ENCODE measurements around the gene CABP5. TPM values are rescaled to one million over a fixed set of nuclear protein-coding genes. Genes with fewer than 3 reads are reported as not detected.

The CABP5 gene
- total RNA-seq, 2 donors from 2014 or later, result not detected

DNA sequence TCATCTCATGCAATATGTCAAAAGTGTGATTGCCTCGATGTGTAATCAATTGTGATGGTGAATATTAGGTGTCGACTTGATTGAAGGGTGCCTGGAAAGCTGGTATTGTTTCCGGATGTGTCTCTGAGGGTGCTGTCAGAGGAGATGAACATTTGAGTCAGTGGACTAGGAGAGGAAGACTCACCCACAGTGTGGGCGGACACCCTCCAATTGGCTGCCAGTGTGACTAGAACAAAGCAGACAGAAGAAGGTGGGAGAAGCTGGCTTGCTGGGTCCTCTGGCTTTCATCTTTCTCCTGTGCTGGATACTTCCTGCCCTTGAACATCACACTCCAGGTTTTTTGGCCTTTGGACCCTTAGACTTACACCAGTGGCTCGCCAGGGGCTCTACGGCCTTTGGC is 15.5 kb upstream of the CABP5 start:
- DNase-seq (ENCODE audit: low spot score), result no peak
- ATAC-seq, result no peak
- no peaks in the 10 kb centered on the region for H3K4me1 Mint-ChIP-seq (ENCODE audit: low read depth in 2 of 2)

DNA sequence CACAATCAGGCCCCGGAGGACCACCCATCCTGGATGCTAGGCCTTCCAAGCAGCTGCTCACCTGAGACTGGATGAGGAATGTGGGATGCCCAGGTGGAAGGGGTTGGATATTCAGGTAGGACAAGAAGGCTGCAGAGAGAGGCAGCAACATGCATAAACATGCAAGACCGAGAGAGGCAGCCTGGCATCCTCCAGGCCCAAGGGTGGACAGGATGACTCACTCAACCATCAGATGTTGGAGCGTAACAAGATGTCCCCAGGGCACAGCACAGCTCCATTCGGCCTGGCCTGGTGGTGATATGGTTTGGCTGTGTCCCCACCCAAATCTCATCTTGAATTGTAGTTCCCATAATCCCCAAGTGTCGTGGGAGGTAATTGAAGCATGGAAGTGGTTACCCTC is 10.0 kb upstream of the CABP5 start:
- no peaks in the 10 kb centered on the region for H3K9me3 Mint-ChIP-seq
- H3K4me1 Mint-ChIP-seq (ENCODE audit: low read depth in 2 of 2), result no peaks in the 10 kb centered on the region
- peaks cover 0 to 10% of the 10 kb centered on the region in 2 donors for H3K27me3 Mint-ChIP-seq
- no peak overlapping the region for H3K27ac Mint-ChIP-seq
- no peak overlapping the region for H3K4me3 Mint-ChIP-seq
- ATAC-seq, result no peak
- no peak for DNase-seq (ENCODE audit: low spot score)
- no peaks in the 10 kb centered on the region for H3K36me3 Mint-ChIP-seq

More for the DNA sequence above, 15.5 kb upstream of the CABP5 start:
- Mint-ChIP-seq H3K36me3 (no peaks in the 10 kb centered on the region), H3K27ac (no peak overlapping the region), H3K27me3 (peaks cover 0 to 16% of the 10 kb centered on the region in 2 donors), H3K4me3 (no peak overlapping the region), H3K9me3 (no peaks in the 10 kb centered on the region)

DNA sequence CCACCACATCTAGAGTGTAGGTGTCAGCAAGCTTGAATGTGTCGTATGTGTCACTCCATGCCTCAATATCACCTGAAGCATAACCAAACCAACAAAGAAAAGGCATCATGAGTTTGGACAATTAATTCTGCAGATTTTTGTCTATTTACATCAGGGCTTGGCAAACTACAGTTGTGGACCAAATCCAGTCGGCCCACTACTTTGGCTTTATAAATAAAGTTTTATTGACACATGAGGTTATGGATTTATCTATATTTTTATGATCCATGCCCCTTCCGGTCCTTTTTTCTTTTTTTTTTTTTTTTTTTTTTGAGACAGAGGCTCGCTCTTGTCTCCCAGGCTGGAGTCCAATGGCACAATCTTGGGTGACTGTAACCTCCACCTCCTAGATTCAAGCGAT is 9.2 kb upstream of the CABP5 start:
- Mint-ChIP-seq H3K4me3 (no peak overlapping the region), H3K27ac (no peak overlapping the region), H3K9me3 (no peaks in the 10 kb centered on the region), H3K27me3 (peaks cover 0 to 12% of the 10 kb centered on the region in 2 donors), H3K4me1 (ENCODE audit: low read depth in 2 of 2) (no peaks in the 10 kb centered on the region), H3K36me3 (no peaks in the 10 kb centered on the region)
- no peak for DNase-seq (ENCODE audit: low spot score)
- ATAC-seq, result no peak

DNA sequence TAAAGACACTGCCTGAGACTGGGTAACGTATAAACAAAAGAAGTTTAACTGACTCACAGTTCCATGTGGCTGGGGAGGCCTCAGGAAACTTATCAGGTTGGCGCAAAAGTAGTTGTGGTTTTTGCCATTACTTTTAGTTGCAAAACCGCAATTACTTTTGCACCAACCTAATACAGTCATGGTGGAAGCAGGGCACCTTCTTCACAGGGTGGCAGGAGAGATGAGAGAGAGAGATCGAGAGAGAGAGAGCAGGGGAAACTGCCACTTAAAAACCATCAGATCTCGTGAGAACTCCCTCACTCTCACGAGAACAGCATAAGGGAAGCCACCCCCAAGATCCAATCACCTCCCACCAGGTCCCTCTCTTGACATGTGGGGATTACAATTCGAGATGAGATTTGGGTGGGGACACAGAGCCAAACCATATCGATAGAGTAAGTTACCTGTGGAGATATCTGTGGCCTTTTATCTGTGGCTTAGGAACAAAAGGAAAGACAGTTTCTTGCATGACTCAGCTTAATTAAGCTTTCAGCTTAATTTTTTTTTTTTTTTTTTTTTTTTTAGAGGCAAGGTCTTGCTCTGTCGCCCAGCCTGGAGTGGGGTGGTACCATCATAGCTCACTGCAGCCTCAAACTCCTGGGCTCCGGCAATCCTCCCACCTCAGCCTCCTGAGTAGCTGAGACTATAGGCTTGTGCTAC is 7.6 kb upstream of the CABP5 start:
- Mint-ChIP-seq H3K27ac (no peak overlapping the region), H3K9me3 (no peaks in the 10 kb centered on the region), H3K36me3 (no peaks in the 10 kb centered on the region), H3K27me3 (peaks cover 0 to 17% of the 10 kb centered on the region in 2 donors), H3K4me1 (ENCODE audit: low read depth in 2 of 2) (no peaks in the 10 kb centered on the region), H3K4me3 (no peak overlapping the region)
- no peak for ATAC-seq
- DNase-seq (ENCODE audit: low spot score), result no peak

DNA sequence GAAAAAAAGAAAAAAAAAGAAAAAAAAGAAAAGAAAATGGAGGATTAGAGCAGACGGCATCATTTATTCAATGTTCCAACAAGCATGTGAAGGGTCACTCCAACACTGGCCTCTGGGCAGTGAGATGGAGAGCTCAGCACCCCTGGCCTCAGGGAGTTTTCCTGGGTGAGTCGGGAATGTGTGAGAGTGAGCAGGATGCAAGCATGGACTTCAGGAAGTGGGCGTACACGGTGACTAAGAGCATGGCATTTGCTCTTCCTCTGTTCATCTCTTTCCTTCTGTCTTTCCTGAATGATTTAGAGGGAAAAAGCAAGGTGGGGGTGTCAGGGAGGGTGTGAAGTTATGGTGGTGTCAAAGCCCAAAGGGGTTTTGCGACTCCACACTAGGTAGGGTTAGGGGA is 682 bp upstream of the CABP5 start:
- H3K27ac Mint-ChIP-seq, result no peak overlapping the region
- peaks cover 28 to 33% of the 10 kb centered on the region in 2 donors for H3K27me3 Mint-ChIP-seq
- H3K4me3 Mint-ChIP-seq, result no peak overlapping the region
- DNase-seq (ENCODE audit: low spot score), result no peak
- H3K36me3 Mint-ChIP-seq, result no peaks in the 10 kb centered on the region
- peaks cover 5% of the 10 kb centered on the region for H3K9me3 Mint-ChIP-seq
- ATAC-seq, result no peak
- H3K4me1 Mint-ChIP-seq (ENCODE audit: low read depth in 2 of 2), result no peaks in the 10 kb centered on the region

DNA sequence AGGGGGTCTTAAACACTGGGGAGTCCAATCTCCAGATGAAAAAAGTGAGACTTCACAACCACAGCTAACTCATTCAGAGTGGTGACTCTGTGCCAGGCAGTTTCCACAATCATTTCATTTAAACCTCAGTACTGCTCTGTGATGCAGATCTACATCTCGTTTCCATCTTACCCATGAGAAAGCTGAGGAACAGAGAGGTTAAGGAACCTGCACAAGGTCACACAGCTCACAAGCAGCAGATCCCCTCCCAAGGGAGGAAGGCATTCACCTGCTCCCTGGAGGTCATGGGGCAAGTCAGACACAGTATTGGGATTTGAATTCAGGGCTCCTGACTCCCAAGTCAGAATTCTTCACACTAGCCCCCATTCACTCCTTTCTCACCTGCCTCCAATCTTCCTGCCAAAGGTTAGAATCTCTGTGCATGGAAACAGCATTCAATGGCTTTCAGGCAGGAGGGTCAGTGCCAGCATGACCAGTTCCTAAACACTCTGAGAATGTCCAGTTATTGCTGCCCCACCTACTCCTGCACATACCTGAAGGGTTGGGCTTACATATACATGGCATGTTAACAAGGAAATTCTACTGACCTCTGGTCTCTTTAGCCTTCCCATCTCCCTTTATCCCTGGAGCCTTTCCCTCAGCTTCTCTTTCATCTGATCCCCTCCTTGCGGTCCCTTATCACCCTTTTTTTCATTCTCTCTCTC is 1.9 kb downstream of the CABP5 start:
- Mint-ChIP-seq H3K27me3 (peaks cover 30 to 35% of the 10 kb centered on the region in 2 donors), H3K27ac (no peak overlapping the region), H3K9me3 (peaks cover 5% of the 10 kb centered on the region), H3K36me3 (no peaks in the 10 kb centered on the region), H3K4me3 (no peak overlapping the region), H3K4me1 (ENCODE audit: low read depth in 2 of 2) (no peaks in the 10 kb centered on the region)
- DNase-seq (ENCODE audit: low spot score) (no peak), ATAC-seq (no peak)

DNA sequence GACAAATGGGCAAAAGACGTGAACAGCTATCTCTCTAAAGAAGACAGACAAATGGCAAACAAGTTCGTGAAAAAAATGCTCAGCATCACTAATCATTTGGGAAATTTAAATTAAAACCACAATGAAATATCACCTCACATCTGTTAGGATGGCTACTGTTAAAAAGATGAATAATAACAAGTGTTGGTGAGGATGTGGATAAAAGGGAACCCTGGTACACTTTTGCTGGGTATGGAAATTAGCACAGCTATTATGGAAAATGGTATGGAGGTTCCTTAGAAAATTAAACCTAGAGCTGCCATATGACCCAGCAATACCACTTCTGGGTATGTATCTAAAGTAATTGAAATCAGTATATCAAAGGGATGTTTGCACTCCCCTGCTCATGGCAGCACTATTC is 7.1 kb downstream of the CABP5 start:
- H3K4me1 Mint-ChIP-seq (ENCODE audit: low read depth in 2 of 2), result no peaks in the 10 kb centered on the region
- no peak overlapping the region for H3K27ac Mint-ChIP-seq
- no peak for ATAC-seq
- DNase-seq (ENCODE audit: low spot score), result no peak
- peaks cover 14% of the 10 kb centered on the region for H3K36me3 Mint-ChIP-seq
- H3K27me3 Mint-ChIP-seq, result peaks cover 37 to 51% of the 10 kb centered on the region in 2 donors
- no peak overlapping the region for H3K4me3 Mint-ChIP-seq
- H3K9me3 Mint-ChIP-seq, result peaks cover 4% of the 10 kb centered on the region

DNA sequence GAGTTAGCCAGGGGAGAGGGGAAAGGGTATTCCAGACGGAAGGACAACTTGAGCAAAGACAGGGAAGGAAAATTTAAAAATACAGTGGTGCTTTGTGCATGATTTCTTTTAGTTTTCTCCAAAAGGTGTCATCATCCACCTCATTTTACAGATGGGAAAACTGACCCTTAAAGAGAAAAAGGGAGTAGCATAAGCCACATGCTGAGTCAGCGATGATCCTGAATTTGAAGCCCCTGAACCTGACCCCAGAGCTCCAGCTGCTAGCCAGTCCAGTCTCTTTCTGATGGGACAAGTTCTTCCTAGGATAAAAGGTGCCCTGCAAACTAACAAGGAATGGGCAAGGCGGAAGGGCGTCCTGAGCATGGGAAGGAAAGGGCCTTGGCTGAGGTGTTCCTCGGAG is 10.3 kb downstream of the CABP5 start:
- H3K27me3 Mint-ChIP-seq, result peaks cover 21 to 38% of the 10 kb centered on the region in 2 donors
- no peaks in the 10 kb centered on the region for H3K4me1 Mint-ChIP-seq (ENCODE audit: low read depth in 2 of 2)
- H3K9me3 Mint-ChIP-seq, result peaks cover 4% of the 10 kb centered on the region
- H3K36me3 Mint-ChIP-seq, result peaks cover 14% of the 10 kb centered on the region
- H3K27ac Mint-ChIP-seq, result no peak overlapping the region
- ATAC-seq (no peak), DNase-seq (ENCODE audit: low spot score) (no peak)
- H3K4me3 Mint-ChIP-seq, result no peak overlapping the region

DNA sequence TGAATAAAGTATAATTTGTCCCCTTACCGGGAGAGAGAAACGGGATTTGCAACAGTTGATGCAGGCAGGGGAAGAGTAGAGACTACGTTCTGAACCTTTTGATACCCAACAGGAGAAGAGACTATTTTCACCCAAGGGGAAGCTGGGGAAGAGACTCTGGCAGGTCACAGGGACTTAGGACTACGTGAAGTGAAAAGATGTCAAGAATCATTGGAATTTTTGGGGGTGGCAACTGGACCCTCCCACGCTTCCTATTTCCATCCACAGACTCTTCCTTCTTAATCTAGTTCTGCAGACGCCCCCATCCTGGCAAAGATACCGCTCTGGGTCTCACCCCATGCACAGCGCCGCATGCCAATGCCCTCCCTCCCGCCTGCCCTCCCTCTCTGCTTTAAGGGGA is 13.8 kb downstream of the CABP5 start:
- no peak for DNase-seq (ENCODE audit: low spot score)
- no peaks in the 10 kb centered on the region for H3K36me3 Mint-ChIP-seq
- H3K27me3 Mint-ChIP-seq, result peaks cover 32 to 43% of the 10 kb centered on the region in 2 donors
- no peaks in the 10 kb centered on the region for H3K4me1 Mint-ChIP-seq (ENCODE audit: low read depth in 2 of 2)
- no peak for ATAC-seq
- no peak overlapping the region for H3K27ac Mint-ChIP-seq
- H3K9me3 Mint-ChIP-seq, result no peaks in the 10 kb centered on the region
- H3K4me3 Mint-ChIP-seq, result no peak overlapping the region

DNA sequence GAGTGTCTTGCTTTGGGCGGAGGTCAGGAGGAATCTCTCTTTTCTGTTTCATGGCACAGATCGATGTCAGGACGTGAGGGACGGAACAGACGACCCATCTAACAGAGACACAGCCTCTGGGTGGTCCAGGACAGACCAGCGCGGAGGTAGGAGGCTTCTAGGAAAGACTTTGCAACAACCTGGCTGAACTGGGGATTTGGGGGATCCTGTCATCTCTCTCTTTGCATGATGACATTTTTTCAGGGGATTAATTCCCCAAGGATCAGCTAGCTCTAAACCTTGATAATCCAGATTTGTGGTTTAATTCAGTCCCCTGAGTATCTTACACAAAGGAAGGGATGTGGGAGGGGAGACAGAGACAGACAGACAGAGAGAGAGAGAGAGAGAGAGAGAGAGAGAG is 14.4 kb downstream of the CABP5 start:
- Mint-ChIP-seq H3K36me3 (no peaks in the 10 kb centered on the region), H3K4me1 (ENCODE audit: low read depth in 2 of 2) (no peaks in the 10 kb centered on the region), H3K27me3 (peaks cover 33 to 43% of the 10 kb centered on the region in 2 donors), H3K4me3 (no peak overlapping the region), H3K27ac (no peak overlapping the region), H3K9me3 (no peaks in the 10 kb centered on the region)
- DNase-seq (ENCODE audit: low spot score) (no peak), ATAC-seq (no peak)

DNA sequence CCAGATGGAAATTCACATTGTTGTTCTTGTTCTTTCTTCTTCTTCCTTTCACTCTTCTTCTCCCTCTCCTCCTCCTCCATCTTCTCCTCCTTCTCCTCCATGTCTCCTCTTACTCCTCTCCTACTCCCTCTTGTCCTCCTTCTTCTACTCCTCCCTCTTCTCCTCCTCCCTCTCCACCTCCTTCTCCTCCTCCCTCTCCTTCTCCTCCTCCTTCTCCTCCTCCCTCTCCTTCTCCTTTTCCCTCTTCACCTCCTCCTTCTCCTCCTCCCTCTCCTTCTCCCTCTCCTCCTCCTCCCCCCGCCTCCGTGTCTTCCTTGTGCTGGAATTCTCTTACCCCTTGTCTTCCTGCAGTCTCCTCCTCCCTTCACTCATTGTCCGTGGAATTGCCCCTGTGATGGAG is 18.4 kb downstream of the CABP5 start:
- peaks cover 35 to 40% of the 10 kb centered on the region in 2 donors for H3K27me3 Mint-ChIP-seq

DNA sequence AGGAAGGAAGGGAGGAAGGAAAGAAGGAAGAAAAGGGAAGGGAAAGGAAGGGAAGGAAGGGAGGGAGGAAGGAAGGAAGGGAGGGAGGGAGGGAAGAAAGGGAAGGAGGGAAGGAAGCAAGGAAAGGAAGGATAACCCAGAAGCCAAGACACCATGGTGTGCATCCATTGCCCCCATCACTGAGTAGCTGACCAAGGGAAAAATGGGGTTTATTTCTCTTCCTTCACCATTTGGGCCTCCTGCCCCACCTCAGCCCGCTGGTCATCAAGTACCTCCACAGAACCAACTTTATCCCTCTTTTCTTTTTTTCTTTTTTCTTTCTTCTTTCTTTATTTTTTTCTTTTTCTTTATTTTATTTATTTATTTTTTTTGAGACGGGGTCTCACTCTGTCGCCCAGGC is 20.4 kb downstream of the CABP5 start:
- ATAC-seq, result no peak
- Mint-ChIP-seq H3K4me1 (ENCODE audit: low read depth in 2 of 2) (peaks cover 0 to 3% of the 10 kb centered on the region in 2 donors), H3K27me3 (peaks cover 31 to 38% of the 10 kb centered on the region in 2 donors), H3K9me3 (no peaks in the 10 kb centered on the region), H3K36me3 (no peaks in the 10 kb centered on the region), H3K27ac (no peak overlapping the region), H3K4me3 (no peak overlapping the region)
- no peak for DNase-seq (ENCODE audit: low spot score)

More for the DNA sequence above, 18.4 kb downstream of the CABP5 start:
- no peak for DNase-seq (ENCODE audit: low spot score)
- no peaks in the 10 kb centered on the region for H3K9me3 Mint-ChIP-seq
- H3K27ac Mint-ChIP-seq, result no peak overlapping the region
- no peaks in the 10 kb centered on the region for H3K36me3 Mint-ChIP-seq
- ATAC-seq, result no peak
- H3K4me1 Mint-ChIP-seq (ENCODE audit: low read depth in 2 of 2), result peaks cover 0 to 3% of the 10 kb centered on the region in 2 donors
- H3K4me3 Mint-ChIP-seq, result no peak overlapping the region

DNA sequence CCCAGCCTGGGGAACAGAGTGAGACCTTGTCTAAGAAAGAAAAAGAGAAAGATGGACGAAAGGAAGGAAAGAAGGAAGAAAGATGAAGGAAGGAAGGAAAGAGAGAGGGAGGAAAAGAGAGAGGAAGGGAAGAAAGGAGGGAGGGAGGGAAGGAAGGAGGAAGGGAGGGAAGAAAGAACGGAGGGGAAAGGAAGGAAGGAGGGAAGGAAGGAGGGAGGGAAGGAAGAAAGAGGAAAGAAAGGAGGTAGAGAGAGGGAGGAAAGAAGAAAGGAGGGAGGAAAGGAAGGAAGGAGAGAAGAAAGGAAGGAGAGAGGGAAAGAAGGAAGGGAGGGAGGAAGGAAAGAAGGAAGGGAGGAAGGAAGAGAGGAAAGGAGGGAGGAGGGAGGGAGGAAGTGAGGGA is 20.9 kb downstream of the CABP5 start:
- Mint-ChIP-seq H3K36me3 (no peaks in the 10 kb centered on the region), H3K9me3 (no peaks in the 10 kb centered on the region), H3K27me3 (peaks cover 29 to 35% of the 10 kb centered on the region in 2 donors), H3K4me1 (ENCODE audit: low read depth in 2 of 2) (peaks cover 0 to 3% of the 10 kb centered on the region in 2 donors), H3K4me3 (no peak overlapping the region), H3K27ac (no peak overlapping the region)
- no peak for DNase-seq (ENCODE audit: low spot score)
- ATAC-seq, result no peak

DNA sequence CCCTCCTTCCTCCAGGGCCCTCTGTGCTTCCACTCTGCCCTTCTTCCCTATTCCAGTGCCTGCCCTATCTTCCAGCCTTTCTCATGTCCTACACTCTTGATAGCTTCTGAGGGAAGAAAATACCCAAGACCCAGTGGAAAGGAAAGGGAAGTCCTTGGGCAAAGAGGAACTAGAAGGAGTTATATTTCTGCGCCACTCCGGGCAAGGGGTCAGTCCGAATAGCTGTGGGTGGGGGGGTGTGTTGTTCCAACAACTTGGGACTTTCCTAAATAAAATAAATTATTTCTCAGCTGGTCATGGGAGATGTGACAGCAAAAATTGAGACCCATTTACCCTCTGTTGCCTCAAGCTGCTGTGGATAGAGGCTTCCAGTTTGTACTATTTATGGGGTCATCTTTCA is 23.2 kb downstream of the CABP5 start:
- DNase-seq (ENCODE audit: low spot score), result no peak

More for the DNA sequence above, 23.2 kb downstream of the CABP5 start:
- Mint-ChIP-seq H3K36me3 (no peaks in the 10 kb centered on the region), H3K4me3 (no peak overlapping the region), H3K27me3 (peaks cover 27 to 37% of the 10 kb centered on the region in 2 donors), H3K27ac (no peak overlapping the region), H3K4me1 (ENCODE audit: low read depth in 2 of 2) (peaks cover 0 to 3% of the 10 kb centered on the region in 2 donors), H3K9me3 (no peaks in the 10 kb centered on the region)
- no peak for ATAC-seq
